CD4-positive, alpha-beta T cell (primary cell): Measurements from ENCODE around the gene SFN. TPM values are rescaled to one million over a fixed set of nuclear protein-coding genes. Genes with fewer than 3 reads are reported as not detected.
A peak's percentile ranks its signal among the peaks of the same experiment; 100 is the strongest.
"Not testable (repeated sequence)": the region's sequence is repeated elsewhere in the genome, so short reads cannot be mapped to it uniquely, and the experiment has no call there.

Experiments
- ATAC-seq: fragments of 200-7000 bp; cut with Tn5 transposase; one replicate; pipeline ENCODE4 v1.10.0; 2022; ENCODE audit warnings: mild to moderate bottlenecking; ENCODE audit not compliant: poor library complexity
- CTCF ChIA-PET: fragments of 350-600 bp; sonication (Branson Sonifier 250); formaldehyde crosslinking; loops from one replicate; lab custom pipeline; 2021; ENCODE audit warnings: antibody characterized with exemption, inconsistent platforms; lab: Charles Lee
- POLR2A ChIA-PET: fragments of 350-600 bp; sonication (Branson Sonifier 250); formaldehyde crosslinking; loops from one replicate; lab custom pipeline; 2021; ENCODE audit warnings: antibody characterized with exemption, inconsistent platforms; lab: Charles Lee
- DNase-seq, 14 experiments: peaks; one replicate each; pipeline ENCODE4 v3.0.0-alpha.2; 2013 to 2020; ENCODE audit warnings: mixed read lengths in 2 of 14
- H3K27ac ChIP-seq, 2 donors: one replicate each; pipeline versions ENCODE4 v1.5.1 to v1.7.0; 2013; ENCODE audit warnings: low read length in 2 of 2, low read depth in 1 of 2, mild to moderate bottlenecking in 1 of 2
- H3K27me3 ChIP-seq, 2 experiments: 1 replicate in 1 of 2; 2 replicates in 1 of 2; pipeline versions ENCODE4 v1.6.1 to v1.7.0; 2013; ENCODE audit warnings: low read length in 2 of 2, control low read depth in 1 of 2, mild to moderate bottlenecking in 1 of 2, moderate library complexity in 1 of 2; ENCODE audit not compliant: insufficient read depth in 2 of 2, control insufficient read depth in 1 of 2
- H3K36me3 ChIP-seq: one replicate; pipeline ENCODE4 v1.6.1; 2013; ENCODE audit warnings: low read length, control low read depth; ENCODE audit not compliant: insufficient read depth
- H3K4me1 ChIP-seq: one replicate; pipeline ENCODE4 v1.6.1; 2013; ENCODE audit warnings: low read length, control low read depth; ENCODE audit not compliant: insufficient read depth
- H3K4me3 ChIP-seq: one replicate; pipeline ENCODE4 v1.5.1; 2013; ENCODE audit warnings: mild to moderate bottlenecking, low read length, moderate library complexity
- H3K9me3 ChIP-seq, 2 experiments: 1 replicate in 1 of 2; 2 replicates in 1 of 2; pipeline versions ENCODE4 v1.6.1 to v1.7.0; 2013; ENCODE audit warnings: low read length in 2 of 2, mild to moderate bottlenecking in 2 of 2, control low read depth in 1 of 2, moderate library complexity in 1 of 2; ENCODE audit not compliant: control insufficient read depth in 1 of 2, insufficient read depth in 1 of 2
- H3K27ac Mint-ChIP-seq: one replicate; pipeline ENCODE4 v1.8.0; 2020; ENCODE audit warnings: mixed read lengths
- H3K27me3 Mint-ChIP-seq: one replicate; pipeline ENCODE4 v1.8.0; 2021; ENCODE audit warnings: mixed read lengths
- H3K36me3 Mint-ChIP-seq: one replicate; pipeline ENCODE4 v1.8.0; 2021; ENCODE audit warnings: low read depth, mixed read lengths
- H3K4me1 Mint-ChIP-seq: one replicate; pipeline ENCODE4 v1.8.0; 2021; ENCODE audit warnings: low read depth, mixed read lengths
- H3K4me3 Mint-ChIP-seq: one replicate; pipeline ENCODE4 v1.8.0; 2020; ENCODE audit warnings: mild to moderate bottlenecking, mixed read lengths
- H3K9me3 Mint-ChIP-seq: one replicate; pipeline ENCODE4 v1.8.0; 2020; ENCODE audit warnings: mixed read lengths
- CTCF ChIP-seq: fragments of 200-600 bp; IDR thresholded peaks from one replicate; pipeline ENCODE4 v1.8.0; 2022; ENCODE audit warnings: antibody characterized with exemption, mild to moderate bottlenecking
- intact Hi-C, 2 experiments: fragments of 100-400 bp; cut with DNase I in 1 of 2; cut with micrococcal nuclease in 1 of 2; formaldehyde crosslinking; loops; one replicate each; pipeline versions ENCODE4 v1.15.1 to v1.9.0; 2023 to 2025; cut with DNase I, micrococcal nuclease
- total RNA-seq, 174 experiments: library from RNA in 2 of 174; stranded (reverse) in 2 of 174; gene quantifications; one replicate each; pipeline ENCODE4 v1.2.3 and lab custom pipeline; 2021 to 2026

SFN gene
- total RNA-seq, 2 experiments from 2014 or later, result 1.2 to 2.0 TPM

- Histone ChIP-seq H3K4me3 (peak overlapping the region; percentile 32), H3K9me3 (no peaks in the 10 kb centered on the region), H3K4me1 (peaks cover 75% of the 10 kb centered on the region), H3K27me3 (no peaks in the 10 kb centered on the region), H3K27ac (peak overlapping the region; percentile 96 to 97), H3K36me3 (peaks cover 60% of the 10 kb centered on the region)
- Mint-ChIP-seq H3K36me3 (peaks cover 72% of the 10 kb centered on the region), H3K4me1 (peaks cover 75% of the 10 kb centered on the region), H3K27ac (peak overlapping the region; percentile 100), H3K9me3 (no peaks in the 10 kb centered on the region), H3K4me3 (peak overlapping the region; percentile 86), H3K27me3 (no peaks in the 10 kb centered on the region)
- DNase-seq, result peak; percentile 76 to 99 (median 86)
- peak; percentile 33 for TF ChIP-seq CTCF
- ChIA-PET CTCF (interaction anchor here (0.7 to 3.3 kb wide), 17 partner anchors 9 to 235 kb away, joined by 3 to 36 read pairs (median 4); no protein-coding TSS in a partner anchor), POLR2A (interaction anchor here (0.6 to 2.9 kb wide), 22 partner anchors 8 to 600 kb away, joined by 3 to 37 read pairs (median 4); partner anchors contain the start of genes ARID1A, CEP85, GPATCH3 and GPN2)
- ATAC-seq, result peak; percentile 94
- intact Hi-C loops, result loop anchor here (2.0 to 5.0 kb wide), 2 partner anchors 23 to 34 kb away; no protein-coding TSS in a partner anchor
These were observed 29.2 kb upstream of the SFN start for GRCh38 chr1:26833432-26834405.

GRCh38 chr1:26837665-26838064 lies 25.3 kb upstream of the SFN start:
- H3K27me3 ChIP-seq, H3K9me3 Mint-ChIP-seq, ATAC-seq, DNase-seq, intact Hi-C loops, H3K4me3 Mint-ChIP-seq, H3K4me3 ChIP-seq, H3K9me3 ChIP-seq, H3K27me3 Mint-ChIP-seq, POLR2A ChIA-PET, H3K27ac ChIP-seq: not testable (repeated sequence)
- Histone ChIP-seq H3K4me1 (peaks cover 52% of the 10 kb centered on the region), H3K36me3 (peaks cover 74% of the 10 kb centered on the region)
- peaks cover 44% of the 10 kb centered on the region for H3K4me1 Mint-ChIP-seq
- H3K27ac Mint-ChIP-seq, result peak overlapping the region; percentile 69
- CTCF ChIA-PET, result interaction anchor here (1.7 to 2.1 kb wide), 2 partner anchors 17 to 26 kb away, joined by 4 to 8 read pairs; no protein-coding TSS in a partner anchor
- peaks cover 69% of the 10 kb centered on the region for H3K36me3 Mint-ChIP-seq

GRCh38 chr1:26838474-26839338 lies 24.2 kb upstream of the SFN start:
- ChIA-PET CTCF (interaction anchor here (1.3 to 2.1 kb wide), 3 partner anchors 12 to 27 kb away, joined by 3 to 8 read pairs (median 4); partner anchors contain the start of gene ZDHHC18), POLR2A (interaction anchor here (0.6 to 1.2 kb wide), 3 partner anchors 18 to 27 kb away, joined by 3 read pairs; no protein-coding TSS in a partner anchor)
- H3K27me3 Mint-ChIP-seq, result no peaks in the 10 kb centered on the region
- Histone ChIP-seq H3K4me1 (peaks cover 41% of the 10 kb centered on the region), H3K4me3 (no peak overlapping the region), H3K27me3 (no peaks in the 10 kb centered on the region), H3K9me3 (no peaks in the 10 kb centered on the region), H3K27ac (peak overlapping the region; percentile 22 to 57), H3K36me3 (peaks cover 73% of the 10 kb centered on the region)
- peaks cover 64% of the 10 kb centered on the region for H3K36me3 Mint-ChIP-seq
- DNase-seq (peak in 10 of 14 experiments; percentile 19 to 91 (median 45)), ATAC-seq (peak; percentile 90)
- intact Hi-C loops, result no loop called here
- peak overlapping the region; percentile 69 for H3K27ac Mint-ChIP-seq
- H3K4me3 Mint-ChIP-seq, result no peak overlapping the region
- TF ChIP-seq CTCF, result no peak
- H3K4me1 Mint-ChIP-seq, result peaks cover 34% of the 10 kb centered on the region
- H3K9me3 Mint-ChIP-seq, result no peaks in the 10 kb centered on the region
